Globus pallidus (tissue), 1 donor: Measurements from ENCODE around the gene ATP11C.
"Not testable (repeated sequence)": the region's sequence is repeated elsewhere in the genome, so short reads cannot be mapped to it uniquely, and the experiment has no call there.

ENCODE experiments used
- DNase-seq: peaks from one replicate; pipeline ENCODE4 v3.0.0-alpha.2; 2015; ENCODE audit warnings: low spot score

The ATP11C gene

DNA sequence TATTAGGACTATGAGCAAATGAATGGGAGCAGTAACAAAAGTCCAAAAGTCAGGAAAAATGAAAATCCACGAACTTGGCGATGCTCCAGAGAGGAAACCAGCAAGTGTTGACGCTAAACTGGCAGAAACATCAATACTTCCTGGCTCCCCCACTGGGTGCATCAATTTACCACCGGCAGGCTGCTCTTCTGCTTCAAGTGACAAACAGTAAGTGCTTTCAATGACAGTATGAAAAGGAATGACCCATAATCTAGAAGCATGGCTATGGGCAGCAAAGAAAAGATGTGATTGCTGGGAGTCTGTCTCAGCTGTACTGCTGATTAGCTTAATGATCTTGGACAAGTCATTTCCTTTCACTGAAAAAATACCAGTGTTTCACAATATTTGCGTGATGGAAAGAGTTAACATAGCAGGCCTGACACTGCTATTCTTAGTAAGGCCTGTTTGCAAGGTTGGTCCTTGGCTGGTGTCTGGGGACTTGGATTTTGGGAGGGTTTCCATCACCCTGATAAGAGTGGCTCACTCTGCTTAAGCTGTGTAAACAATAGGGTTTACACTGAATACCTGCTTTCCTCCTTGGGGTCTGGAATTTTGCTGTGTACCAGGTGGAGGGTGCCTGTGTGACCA is 8.7 kb downstream of the ATP11C start:
- DNase-seq, result no peak

- DNase-seq, result not testable (repeated sequence)
These were observed 11.7 kb downstream of the ATP11C start for GRCh38 chrX:139921142-139921541.

- no peak for DNase-seq
These were observed 12.5 kb downstream of the ATP11C start for GRCh38 chrX:139920316-139920715.

- DNase-seq, result no peak
These were observed 18.4 kb downstream of the ATP11C start for GRCh38 chrX:139914421-139914820.

GRCh38 chrX:139909712-139910111 is 23.1 kb downstream of the ATP11C start:
- no peak for DNase-seq

DNA sequence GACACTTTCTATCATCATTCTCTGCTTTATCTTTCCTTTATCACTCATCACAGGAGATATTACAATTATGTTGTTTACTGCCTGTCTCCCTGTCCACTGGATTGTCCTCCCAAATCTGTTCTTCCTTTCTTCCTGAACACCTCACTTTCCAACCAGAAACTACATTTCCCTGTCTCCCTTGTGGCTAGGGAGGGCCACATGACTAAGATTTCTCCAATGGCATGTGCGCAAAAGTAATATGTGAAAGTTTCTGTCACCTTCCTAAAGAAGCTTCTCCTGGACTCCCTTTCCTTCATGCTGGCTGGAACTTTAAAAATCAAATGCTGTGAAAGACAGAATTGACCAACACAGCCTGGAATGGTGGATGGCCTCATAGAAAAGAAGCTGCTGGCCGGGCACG is 25.8 kb downstream of the ATP11C start:
- DNase-seq, result no peak

DNA sequence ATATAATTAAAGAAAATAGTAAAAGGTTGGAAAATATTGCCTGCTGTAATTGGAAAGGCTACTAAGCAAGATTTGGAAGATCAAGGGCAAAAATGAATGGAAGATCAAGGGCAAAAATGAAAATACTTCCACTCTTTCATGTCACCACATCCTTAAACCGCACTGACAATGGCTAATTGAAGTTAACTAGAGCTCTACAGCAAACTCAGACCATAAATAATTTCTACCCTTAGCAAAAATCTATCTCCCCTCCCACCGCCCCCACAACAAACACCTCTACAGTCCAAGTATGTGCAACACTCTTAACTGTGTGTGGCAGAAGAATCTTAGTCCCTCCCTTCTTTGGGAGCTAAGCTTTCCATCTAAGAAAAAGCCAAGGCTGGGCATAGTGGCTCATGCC is 27.1 kb downstream of the ATP11C start:
- no peak for DNase-seq

GRCh38 chrX:139905051-139905450 is 27.8 kb downstream of the ATP11C start:
- no peak for DNase-seq

GRCh38 chrX:139903210-139903609 is 29.6 kb downstream of the ATP11C start:
- no peak for DNase-seq

GRCh38 chrX:139902559-139902958 is 30.3 kb downstream of the ATP11C start:
- DNase-seq, result no peak

DNA sequence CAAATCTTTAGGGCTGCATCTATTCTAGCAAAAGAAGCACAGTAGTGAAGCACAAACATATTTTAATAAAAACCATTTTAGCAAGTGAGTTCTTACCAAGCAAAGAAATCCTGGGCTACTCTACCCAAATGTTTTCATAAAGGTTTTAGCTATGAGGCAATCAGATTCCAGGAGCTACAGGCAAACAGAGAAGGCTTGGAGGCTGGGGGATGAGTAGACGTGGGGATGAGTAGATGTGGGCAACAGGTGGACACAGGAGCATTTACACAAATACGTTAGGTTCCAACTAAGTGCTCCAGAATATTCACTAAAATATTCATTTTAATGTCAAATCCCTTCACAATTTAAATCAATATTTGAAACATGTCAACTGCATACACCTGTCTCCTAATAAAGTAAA is 34.5 kb downstream of the ATP11C start:
- no peak for DNase-seq

DNA sequence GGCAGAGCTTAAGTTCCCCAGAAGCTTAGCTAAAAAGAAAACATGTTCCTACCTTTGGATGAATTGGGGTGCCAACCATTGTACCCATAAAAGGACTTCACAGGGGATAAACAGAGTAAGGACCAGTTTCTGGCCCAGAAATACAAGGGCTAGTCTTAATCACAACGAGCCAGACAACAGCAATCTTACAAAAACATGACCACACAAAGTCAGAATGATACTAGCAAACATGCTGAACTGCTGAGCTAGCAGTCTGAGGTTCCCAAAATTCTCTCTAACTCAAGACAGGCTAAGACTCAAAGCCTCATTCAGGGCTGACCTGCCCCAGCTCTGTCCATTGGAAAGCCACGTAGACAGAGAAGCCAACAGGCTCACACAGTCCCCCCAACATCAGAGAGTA is 40.3 kb downstream of the ATP11C start:
- DNase-seq, result peak; percentile 7

- DNase-seq, result no peak
These were observed 41.7 kb downstream of the ATP11C start for GRCh38 chrX:139890991-139891700.

DNA sequence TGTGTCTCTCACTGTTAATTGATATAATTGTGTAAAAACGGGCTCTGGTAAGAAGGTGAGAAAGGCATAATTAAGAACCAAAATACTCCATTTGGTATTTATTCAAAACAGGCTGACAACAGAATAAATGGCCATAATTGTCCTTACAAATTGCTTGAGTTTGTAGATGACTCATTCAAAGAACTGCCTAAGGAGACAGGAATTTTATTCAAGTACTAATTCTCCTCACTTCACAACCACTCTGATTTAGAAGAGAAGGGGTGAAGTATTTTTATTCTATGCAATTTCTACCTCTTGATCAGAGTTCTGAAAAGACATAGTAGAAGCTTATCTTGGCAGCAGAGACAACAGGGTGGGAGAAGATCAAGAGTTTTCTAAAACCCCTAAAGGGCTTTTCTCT is 43.1 kb downstream of the ATP11C start:
- no peak for DNase-seq

- no peak for DNase-seq
These were observed 48.9 kb downstream of the ATP11C start for GRCh38 chrX:139883984-139884383.

GRCh38 chrX:139882299-139882698 is 50.6 kb downstream of the ATP11C start:
- no peak for DNase-seq

- DNase-seq, result no peak
These were observed 51.3 kb downstream of the ATP11C start for GRCh38 chrX:139881572-139881971.

DNA sequence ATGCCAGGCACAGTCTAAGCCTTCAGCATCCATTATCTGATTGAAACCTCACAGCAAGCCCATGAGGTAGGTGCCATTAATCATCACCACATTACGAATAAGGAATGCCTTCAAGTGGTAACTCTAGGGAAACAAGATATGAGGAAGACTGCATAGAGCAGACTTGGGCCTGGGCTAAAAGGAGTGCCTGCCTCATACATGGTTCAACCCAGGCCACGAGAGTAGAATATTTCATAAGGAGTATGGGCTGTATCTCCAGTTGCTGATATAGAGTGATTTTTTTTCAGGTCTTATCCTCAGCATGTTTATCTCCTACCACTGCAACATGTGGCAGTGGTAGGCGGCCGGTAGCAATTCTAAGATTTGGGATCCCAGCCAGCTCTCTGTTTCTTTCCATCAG is 51.7 kb downstream of the ATP11C start:
- no peak for DNase-seq

GRCh38 chrX:139877710-139878414 is 55.0 kb downstream of the ATP11C start:
- DNase-seq, result no peak

- DNase-seq, result no peak
These were observed 57.0 kb downstream of the ATP11C start for GRCh38 chrX:139875841-139876240.

DNA sequence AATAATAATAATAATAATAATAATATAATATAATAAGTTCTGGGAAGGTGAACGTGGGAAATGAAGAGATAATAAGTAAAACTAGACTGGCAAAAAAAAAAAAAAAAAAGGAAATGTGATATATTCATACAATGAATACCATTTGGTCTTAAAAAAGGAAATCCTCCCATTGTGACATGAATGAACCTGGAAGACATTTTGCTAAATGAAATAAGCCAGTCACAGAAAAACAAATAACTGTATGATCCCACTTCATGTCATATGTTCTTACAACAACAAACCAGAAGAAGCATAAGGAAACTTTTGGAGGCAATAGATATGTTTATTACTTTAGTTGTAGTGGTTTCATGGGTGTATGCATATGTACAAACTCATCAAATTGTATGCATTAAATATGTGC is 63.1 kb downstream of the ATP11C start:
- no peak for DNase-seq

GRCh38 chrX:139864640-139865039 is 68.2 kb downstream of the ATP11C start:
- no peak for DNase-seq

- no peak for DNase-seq
These were observed 70.6 kb downstream of the ATP11C start for GRCh38 chrX:139862208-139862607.
